Measurements from ENCODE around the gene ADAM11.
A peak's percentile ranks its signal among the peaks of the same experiment; 100 is the strongest.
"Not testable (repeated sequence)": the region's sequence is repeated elsewhere in the genome, so short reads cannot be mapped to it uniquely, and the experiment has no call there.

The ADAM11 gene

GRCh38 chr17:44798356-44798755 is 39.6 kb downstream of the ADAM11 start:
- no peak for DNase-seq

GRCh38 chr17:44801880-44802279 is 43.1 kb downstream of the ADAM11 start:
- no peak for DNase-seq

GRCh38 chr17:44804302-44805089 is 45.7 kb downstream of the ADAM11 start:
- no peak for DNase-seq

- no peak for DNase-seq
Measured at GRCh38 chr17:44807093-44807816, 48.5 kb downstream of the ADAM11 start.

- DNase-seq, result no peak
Measured at GRCh38 chr17:44807817-44808155, 49.0 kb downstream of the ADAM11 start.

GRCh38 chr17:44808156-44808555 is 49.4 kb downstream of the ADAM11 start:
- no peak for DNase-seq

- not testable (repeated sequence) for DNase-seq
Measured at GRCh38 chr17:44808656-44809388, 50.0 kb downstream of the ADAM11 start.

- no peak for DNase-seq
Measured at GRCh38 chr17:44812263-44812662, 53.5 kb downstream of the ADAM11 start.

- DNase-seq, result not testable (repeated sequence)
Measured at GRCh38 chr17:44818508-44818907, 59.7 kb downstream of the ADAM11 start.

GRCh38 chr17:44820631-44821212 is 61.9 kb downstream of the ADAM11 start:
- DNase-seq, result peak; percentile 82

- not testable (repeated sequence) for DNase-seq
Measured at GRCh38 chr17:44825236-44825635, 66.4 kb downstream of the ADAM11 start.

GRCh38 chr17:44826123-44826790 is 67.5 kb downstream of the ADAM11 start:
- no peak for DNase-seq

GRCh38 chr17:44827863-44828262 is 69.1 kb downstream of the ADAM11 start:
- DNase-seq, result no peak

GRCh38 chr17:44828919-44829522 is 70.2 kb downstream of the ADAM11 start:
- no peak for DNase-seq

- DNase-seq, result no peak
Measured at GRCh38 chr17:44829523-44830358, 71.0 kb downstream of the ADAM11 start, which contains the start of gene GJC1. Gene GJC1 (minus strand): TSS chr17:44830287. CDS start chr17:44805817, 24,470 bp downstream.

- DNase-seq, result no peak
Measured at GRCh38 chr17:44830359-44831288, 71.8 kb downstream of the ADAM11 start.

GRCh38 chr17:44831371-44831770 is 72.6 kb downstream of the ADAM11 start:
- DNase-seq, result no peak
